Measurements from ENCODE around the gene POSTN.
"Not testable (repeated sequence)": the region's sequence is repeated elsewhere in the genome, so short reads cannot be mapped to it uniquely, and the experiment has no call there.

POSTN gene

DNA sequence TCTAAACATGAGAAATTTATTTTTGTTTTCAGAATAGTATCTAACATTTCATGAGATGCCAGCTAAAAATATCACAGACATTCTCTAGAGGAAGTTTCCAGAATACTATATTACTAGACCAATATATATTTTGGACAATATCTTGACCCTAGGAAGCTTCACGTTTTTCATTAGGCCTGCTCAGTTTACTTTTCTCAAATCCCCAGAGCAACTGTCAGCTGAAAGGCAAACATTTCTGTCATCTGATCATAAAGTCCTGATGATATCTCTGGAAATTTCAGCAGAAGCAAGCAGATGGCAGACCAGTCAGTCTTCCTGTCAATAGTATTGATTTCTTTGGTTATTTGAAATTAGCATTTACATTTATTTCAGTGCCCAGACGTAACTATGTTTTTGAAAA lies 4.0 kb downstream of the POSTN start:
- no peak for DNase-seq

DNA sequence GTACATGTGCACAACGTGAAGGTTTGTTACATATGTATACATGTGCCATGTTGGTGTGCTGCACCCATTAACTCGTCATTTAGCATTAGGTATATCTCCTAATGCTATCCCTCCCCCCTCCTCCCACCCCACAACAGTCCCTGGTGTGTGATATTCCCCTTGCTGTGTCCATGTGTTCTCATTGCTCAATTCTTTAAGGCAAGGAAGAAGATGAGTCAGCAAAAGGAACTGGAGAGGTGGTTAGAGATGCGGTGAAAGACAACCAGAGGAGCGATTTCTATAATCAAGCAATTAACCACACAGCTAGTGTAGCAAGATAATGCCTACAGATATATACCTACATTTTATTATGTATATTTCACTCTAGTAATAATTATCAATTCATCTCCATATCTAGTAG lies 9.2 kb downstream of the POSTN start:
- DNase-seq: not testable (repeated sequence)

DNA sequence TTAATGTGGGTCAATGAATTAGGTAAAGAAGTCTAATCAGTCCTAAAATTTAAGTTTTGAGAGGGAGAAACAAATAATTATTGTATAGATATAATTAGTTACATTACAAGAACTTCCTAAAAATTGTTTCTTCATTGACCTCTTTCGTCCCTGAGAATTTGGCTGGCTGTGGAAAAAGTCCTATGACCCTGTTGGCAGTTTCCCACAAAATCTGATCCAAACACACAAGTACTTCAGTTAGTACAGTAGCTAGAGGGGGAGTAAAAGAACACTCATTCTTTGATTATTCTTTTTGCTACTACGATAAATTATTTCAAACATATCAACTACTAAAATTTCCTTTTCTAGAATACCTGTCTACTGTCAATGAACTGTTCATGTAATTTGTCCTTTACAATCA lies 11.3 kb downstream of the POSTN start:
- no peak for DNase-seq

DNA sequence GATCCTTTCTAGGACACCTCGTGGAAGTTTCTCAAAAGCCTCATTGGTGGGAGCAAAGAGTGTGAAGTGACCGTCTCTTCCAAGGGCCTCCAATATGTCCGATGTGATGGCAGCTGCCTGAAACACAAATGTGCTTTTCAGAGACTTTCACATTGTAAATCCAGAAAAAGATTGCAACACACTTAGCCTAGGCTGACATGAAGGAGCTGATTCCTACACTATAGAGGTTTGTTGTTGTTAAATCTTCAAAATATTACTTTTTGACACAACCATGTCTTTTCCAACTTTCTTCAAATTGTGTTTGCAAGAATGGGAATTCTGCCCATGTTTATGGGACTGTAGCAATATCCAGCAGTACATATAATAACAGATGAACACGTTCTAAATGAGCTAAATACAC lies 12.4 kb downstream of the POSTN start:
- no peak for DNase-seq

DNA sequence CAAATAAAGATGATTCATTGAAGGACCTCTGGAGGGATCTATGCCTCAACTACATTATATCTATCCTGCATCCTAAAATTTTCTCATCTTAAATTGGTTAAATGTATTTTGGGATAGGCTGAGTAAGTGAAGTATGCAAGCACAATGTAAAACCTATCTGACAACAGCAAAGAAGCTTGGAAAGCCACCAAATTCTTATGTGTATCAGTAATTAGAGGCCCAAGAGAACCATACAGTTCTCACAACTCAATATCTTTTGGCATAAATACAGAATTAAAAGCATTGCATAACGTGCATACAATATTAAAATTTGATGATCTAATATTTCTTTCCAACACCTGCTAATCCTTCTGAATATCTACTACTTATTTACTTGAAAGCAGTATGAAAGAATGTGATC lies 13.0 kb downstream of the POSTN start:
- DNase-seq: no peak

DNA sequence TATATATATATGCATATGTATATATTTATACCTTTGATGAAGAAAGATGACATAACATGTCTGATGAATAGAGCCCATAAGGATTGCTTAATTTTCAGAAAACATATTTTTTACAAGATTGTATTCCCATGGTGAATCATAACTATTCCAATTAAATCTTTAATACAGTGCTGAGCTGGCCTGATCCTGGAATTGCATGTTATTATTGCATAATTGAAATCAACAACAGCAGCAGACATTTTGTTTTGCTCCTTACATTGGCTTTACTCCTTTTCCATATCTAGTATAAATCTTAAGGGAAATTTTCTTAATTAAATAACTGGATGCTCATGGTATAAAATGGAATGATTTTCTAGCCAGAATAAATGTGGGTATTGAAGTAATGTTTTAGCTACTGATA lies 22.0 kb downstream of the POSTN start:
- no peak for DNase-seq

DNA sequence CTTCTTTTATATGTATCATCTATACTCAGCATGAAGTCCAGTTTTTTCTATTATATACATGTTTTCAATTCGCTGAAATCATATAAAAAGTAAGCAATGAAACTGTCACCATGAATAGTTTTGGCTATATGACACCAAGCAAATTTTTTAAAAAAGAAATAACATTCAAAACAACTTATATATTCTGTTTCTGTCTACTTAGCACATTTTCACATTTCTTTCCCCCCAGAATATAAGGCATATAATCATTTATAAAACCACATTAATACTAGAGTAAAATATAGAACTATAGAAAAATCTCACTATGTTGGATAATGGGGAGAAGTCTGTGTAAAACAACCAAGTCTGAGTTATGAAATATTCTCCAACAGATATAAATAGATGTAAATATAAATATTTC lies 33.1 kb downstream of the POSTN start:
- DNase-seq: no peak

DNA sequence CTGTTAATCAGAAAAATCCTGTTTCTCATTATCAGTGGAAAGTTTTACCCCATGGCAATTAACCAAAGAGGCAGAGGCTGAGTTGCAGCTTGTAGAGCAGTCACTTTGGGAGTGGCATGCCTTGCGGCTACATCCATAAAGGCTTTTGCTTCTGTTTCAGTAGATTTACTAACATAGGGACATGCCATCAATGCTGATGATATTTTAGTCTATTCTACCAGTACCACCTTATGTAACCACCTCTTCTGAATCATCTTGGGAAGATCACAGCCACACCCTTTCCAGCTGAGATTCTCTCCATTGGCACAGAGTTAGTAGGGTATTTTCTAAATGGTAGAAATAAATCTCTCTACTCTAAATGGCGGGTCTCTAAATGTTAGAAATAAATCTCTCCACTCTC lies 37.5 kb downstream of the POSTN start:
- no peak for DNase-seq

DNA sequence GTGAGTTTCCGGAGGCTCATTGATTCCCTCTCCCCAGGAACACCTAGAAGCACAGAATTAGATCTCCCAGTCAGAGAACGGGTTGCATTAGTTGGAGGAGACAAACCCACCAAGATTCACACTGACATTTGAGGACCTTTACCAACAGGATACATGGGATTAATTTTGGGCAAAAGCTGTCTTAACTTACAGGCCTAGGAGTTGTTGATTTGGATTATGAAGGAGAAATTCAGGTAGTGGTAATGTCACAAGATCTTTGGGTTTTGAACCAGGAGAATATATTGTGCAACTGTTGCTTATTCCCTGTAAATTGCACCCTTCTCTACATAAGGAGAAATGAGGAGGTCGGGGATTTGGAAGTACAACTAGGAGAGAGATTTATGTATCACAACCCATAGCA lies 38.0 kb downstream of the POSTN start:
- no peak for DNase-seq

DNA sequence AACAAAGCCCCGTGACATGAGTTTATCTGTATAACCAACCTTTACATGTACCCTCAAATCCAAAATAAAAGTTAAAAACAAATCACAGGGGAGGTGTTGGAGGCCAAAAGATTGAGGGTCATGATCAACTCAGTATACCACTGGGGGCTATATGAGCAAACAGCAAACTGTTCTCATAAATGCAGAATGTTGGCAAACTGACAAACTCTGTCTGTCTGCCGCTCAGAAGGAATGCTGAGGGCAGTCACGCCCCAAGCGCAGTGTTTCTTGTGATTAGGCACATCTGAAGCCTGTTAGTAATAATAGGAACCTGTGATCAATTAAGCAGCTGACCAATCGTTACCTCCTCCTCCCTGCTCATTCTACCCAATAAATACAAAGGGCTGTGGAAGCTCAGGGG lies 39.8 kb downstream of the POSTN start:
- DNase-seq: not testable (repeated sequence)

DNA sequence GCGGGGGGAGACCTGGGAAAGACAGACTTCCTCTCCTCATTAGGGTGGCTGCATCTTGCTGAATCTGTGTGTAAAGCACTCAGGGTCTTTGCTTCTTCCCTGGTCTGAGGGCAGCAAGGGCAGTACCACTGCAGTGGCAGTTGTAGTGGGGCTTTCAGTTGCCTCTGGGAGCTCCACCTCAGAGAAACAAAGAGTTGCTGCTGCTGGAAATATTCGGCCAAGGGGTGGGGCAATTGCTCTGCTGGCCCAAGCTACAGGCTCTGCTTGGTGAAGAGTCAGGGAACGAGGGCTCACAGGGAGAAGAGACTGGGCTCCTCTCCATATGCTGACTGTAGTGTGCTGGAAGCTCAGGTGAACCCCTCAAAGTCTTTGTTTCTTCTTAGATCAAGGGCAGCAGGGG lies 52.5 kb downstream of the POSTN start:
- DNase-seq: no peak

DNA sequence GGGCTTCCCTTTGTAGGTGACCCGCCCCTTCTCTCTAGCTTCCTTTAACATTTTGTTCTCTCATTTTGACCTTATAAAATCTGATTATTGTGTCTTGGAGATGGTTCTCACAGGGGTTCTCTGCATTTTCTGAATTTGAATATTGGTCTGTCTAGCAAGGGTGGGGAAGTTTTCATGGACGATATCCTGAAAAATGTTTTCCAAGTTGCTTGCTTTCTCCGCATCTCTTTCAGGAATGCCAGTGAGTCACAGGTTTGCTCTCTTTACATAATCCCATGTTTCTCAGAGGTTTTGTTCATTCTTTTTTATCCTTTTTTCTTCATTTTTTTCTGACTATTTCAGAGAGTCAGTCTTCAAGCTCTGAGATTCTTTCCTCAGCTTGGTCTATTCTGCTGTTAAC lies 53.6 kb downstream of the POSTN start:
- no peak for DNase-seq

DNA sequence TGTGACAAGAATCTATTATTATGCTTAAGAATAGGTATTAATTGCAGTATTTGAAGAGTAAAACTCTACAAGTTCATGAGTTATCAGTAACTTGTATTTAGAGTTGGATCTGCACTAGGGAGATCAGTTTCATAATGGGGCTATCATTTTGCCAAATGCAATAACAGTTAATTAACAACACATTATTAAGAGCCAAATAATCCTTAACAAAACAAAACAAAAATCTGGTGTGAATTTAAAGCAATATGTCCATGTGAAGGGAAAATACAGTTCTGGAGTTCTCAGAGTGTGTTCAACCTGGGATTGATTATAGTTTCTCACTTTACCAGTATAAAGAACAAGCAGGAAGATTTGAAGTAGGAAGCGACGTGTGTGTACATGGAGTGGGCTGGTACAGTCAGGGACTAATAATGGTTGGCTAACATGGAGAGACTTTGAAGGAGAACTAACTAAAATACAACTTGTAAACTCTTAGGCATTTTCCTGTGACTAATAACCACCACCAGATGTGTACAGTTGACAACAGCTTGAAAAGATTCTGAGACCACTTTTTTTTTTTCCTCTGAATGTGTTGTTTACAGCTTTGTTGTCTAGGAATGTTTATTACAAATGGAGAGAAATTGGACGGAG lies 58.5 kb downstream of the POSTN start:
- DNase-seq: no peak

DNA sequence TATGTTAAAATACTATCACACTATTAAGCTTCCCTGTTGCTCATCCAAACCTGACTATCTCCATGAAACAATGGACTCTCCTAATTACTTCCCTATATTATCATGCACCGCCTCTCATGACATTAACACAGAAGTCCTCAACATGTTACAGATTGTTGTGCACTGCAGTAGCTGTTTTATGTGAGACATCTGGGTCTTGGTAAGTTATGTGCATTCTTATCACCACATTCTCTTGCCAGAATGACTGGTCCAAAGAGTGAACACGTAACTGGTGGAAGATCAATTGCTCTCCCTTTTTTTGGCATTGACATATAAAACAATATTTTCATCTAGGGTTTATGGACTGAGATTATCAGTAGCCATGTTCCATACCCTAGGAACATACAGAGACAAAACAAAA lies 59.4 kb downstream of the POSTN start:
- DNase-seq: no peak

DNA sequence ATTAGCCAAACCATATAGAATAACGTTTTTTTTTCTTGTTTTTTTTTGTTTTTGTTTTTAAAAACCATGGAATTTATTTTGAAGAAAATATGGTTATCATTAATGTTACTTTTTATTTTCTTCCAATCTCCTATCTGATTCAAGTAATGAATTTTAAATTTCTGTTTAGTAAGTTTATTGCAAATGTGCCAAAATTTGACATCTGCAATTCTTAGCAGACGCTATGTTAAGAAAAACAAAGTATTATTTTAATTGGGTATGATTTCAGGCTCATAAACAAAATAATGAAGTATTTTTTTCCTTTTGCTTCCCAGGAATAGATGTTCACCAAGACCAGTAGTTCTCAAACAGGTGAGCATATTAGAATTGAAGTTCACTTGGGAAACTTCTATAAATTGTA lies 63.1 kb downstream of the POSTN start:
- no peak for DNase-seq

DNA sequence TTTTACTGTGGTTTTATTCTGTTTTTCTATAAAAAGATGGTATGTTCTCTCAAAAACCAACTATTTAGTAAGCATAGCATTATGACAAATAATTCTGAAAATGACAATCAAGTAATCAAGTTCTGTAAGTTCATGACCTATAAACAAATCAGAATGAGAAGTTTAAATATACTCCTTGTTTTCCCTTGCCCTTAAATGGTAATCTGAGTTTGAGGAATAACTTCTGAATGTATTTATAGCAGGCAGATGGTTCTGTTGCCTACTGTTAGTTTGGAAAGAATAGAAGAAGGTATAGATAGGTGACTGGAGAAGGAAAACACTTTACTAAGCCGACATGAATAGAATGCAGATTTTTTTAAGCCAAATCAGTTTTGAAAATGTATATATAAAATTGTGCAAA lies 63.9 kb downstream of the POSTN start:
- DNase-seq: no peak

DNA sequence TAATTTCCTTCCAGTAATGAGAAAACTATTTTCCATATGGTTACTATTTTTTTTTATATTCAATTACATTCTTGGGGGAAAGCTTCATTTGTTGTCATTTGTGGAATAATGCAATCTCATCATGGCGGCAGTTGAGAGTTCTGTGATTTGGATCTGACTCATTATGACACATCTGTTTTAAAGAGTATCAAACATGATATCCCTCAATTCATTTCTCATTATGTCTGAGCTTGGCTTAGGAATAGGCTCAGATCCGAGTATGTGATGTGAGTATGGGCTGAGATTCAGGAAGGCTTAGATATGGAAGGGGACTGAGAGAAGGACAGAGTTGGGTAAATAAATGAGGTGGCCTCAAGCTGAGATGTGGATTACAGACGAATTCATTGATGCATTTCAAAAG lies 64.4 kb downstream of the POSTN start:
- no peak for DNase-seq

DNA sequence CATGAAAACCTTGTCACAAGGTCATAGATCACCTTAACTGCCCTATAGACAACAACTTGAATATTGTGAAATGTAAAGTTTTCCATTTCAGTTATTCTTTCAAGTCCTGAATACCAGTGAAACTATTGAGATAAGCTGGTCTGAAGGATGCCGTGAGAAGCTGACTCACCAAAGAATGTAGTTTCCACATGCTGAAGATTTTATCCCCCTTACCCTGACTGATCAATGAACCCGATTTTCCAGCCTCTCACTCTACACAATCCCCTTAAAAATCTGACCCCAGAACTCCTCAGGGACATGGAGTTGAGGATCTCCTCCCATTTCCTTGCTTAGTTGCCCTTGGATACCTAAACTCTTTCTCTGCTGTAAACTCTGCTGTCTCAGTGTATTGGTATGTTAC lies 67.5 kb downstream of the POSTN start:
- no peak for DNase-seq

DNA sequence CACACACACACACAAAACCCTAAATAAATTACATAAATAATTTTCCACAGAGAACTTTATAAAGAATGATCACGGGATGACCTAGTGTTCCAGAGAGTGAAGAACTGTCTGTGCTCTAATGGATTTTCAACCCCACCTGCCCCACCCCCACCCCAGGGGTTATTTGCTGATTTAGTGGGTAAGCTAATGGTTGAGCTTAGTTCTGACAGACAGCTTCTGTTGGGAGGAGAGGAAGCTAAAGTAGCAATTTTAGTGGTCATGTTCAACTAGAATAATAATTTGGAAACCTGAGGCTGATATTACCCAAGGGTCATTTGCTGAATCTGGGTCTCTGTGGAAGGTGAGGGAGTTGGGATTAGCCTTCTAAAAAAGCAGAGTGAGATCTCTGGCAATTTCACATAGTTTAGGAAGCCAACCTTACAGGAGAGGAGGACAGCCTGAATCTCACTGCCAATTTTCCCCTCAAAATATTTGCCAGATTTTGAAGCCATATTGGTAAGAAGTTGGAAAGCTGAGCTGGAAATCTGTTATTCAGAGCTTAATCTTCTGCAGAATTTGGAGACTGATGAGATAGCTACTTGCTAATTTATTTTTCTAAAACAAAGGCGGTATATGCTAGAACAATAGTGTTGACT lies 68.7 kb downstream of the POSTN start:
- DNase-seq: no peak

DNA sequence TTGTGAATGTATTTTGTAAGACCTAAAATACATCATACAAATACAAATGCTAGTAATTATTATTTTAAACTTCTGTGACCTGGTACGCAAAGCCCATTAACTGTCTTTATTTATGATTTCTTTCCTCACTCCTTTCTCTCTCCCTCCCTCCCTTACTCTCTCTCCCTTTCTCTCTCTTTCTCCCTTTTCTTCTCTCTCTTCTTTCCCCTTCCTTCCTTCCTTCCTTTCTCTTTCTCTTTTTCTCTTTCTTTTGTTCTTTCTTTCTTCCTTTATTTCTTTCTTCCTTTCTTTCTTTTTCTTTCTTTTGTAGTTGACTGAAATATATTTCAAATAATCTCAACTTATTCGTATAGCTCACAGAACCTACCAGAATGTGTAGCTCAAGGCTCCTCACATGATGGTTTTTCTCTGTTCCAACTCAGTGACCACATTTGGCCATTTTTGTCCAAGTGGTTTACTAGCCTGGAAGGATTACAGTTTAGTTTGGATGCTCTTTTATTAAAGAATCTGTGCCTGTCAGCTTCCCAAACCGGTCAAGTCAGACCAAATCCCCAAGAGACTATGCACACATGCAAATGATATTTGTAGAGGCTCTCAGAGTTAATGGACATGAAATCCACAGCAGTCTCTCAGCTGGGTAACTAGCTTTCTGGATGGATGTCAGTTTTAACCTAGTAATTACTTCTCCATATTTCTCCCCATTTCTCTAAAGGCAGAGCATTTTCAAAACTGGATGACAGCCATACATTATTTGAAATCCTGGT lies 71.7 kb downstream of the POSTN start:
- DNase-seq: no peak

DNA sequence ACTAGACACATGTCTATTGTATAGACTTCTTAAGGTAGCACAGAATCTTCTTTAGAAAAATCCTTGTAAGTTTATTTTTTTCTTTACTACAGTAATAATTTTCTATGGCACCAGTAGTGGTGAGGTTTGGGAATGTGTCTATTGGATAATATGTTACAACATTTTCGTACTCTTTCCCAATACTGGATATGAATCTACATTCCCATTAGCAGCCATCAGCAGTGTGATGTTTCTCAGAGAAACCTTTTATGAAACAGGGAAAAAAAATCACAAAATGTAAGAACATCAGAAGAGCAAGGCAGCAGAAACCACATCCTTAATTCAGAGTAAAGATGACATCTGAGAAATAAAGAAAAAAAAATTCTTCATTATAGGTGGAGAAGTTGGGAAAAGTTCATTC lies 83.3 kb downstream of the POSTN start:
- no peak for DNase-seq

Measured in NCI-H2029 (cell line).